HG03175 (cell line): ENCODE results near the gene IP6K1.
A peak's percentile ranks its signal among the peaks of the same experiment; 100 is the strongest.
"Not testable (repeated sequence)": the region's sequence is repeated elsewhere in the genome, so short reads cannot be mapped to it uniquely, and the experiment has no call there.

Experiments
- ATAC-seq: cut with Tn5 transposase; IDR thresholded peaks from one replicate; pipeline ENCODE4 v1.9.1; 2021; ENCODE audit warnings: mild to moderate bottlenecking, moderate library complexity; ENCODE audit not compliant: unreplicated experiment

The IP6K1 gene

DNA sequence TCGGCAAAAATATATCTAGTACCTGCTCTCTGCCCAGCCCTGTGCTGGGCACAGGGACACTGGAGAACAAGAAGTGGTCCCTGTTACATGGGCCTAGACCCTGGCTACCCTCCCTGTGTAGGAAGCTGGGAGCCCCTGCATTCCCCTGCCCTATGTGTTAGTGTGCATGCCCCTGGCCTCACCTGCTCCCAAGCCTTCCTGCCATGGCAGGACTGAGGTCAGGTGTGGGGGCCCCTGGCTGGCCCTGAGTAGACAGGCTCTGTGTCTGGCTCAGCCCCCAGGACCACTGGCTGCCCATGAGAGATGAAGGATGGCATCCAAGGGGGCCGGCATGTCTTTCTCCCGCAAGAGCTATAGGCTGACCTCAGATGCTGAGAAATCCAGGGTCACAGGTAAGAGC, 95.5 kb downstream of the IP6K1 start:
- ATAC-seq, result not testable (repeated sequence)

DNA sequence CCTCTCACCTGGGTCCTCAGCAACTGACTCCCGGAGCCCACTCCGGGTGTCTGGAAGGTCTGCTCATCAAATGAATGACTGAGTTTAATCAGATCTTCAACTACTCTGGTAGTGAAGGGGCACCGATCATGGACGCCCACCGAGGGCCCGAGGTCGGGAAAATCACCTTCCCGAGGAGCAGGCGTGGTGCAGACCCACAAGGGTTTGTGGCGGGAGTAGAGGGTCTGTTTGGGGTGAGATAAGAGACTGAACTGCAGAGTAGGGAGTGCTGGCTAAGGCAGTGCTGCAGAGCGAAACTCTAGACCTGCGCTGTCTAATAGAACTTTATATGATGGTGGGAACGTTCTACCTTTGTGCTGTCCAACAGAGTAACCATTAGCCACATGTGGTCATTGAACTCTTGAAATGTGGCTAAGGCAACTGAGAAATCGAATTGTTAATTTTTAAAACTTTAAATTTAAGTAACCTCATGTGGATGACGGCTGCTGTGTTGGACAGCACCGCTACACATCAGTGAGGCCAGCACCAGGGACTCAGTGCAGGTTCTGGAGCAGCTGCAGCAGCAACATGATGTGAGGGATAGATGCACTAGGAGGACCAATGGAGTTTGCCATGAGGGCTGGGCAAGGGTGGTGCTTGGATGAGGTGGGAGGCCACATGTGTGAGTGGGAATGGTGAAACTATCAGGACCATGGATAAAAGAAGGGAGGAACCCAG, 96.3 kb downstream of the IP6K1 start:
- ATAC-seq, result not testable (repeated sequence)

DNA sequence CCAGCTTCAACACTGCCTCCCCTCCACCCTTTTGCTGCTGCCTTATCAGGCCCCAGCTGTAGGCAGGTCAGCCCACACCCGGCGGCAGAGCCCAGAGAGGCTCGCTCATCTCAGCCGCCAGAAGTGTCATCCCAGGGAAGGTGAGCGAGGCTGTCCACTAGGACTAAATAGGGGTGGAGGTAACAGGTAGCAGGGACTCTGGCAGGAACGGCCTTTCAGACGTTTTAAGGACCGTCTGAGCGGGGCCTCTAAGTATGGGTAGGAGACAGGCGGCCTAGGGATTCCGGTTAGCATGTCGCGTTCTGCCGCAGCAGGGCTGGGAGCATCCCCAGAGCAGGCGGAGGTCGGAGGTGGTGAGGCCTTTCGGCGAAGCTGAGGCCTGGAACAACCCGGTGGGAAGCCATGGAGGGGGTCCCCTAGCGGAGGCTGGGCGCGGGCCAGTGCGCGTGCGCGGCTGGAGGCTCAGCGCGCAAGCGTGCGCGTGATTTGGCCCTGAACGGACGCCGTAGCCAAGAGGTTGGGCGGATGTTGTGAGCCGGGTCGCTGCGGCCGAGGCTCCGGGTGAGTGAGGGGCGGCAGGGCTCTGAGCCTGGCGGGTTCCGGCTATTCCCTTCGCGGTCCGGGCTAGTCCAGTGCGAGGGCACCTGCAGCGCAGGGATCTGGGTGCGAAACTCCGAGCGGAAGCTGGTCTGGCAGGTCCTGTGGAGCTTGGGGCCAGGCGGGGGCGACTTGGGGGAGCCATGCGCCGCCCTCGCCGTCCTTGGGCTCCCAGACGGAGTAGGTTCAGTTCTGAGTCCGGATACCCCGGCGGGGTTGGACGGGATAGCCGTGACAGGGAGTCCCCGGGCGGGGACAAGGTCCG, 97.1 kb downstream of the IP6K1 start, which contains the start of the genes MST1 and RNF123:
Gene MST1, minus strand, starts transcription at position 429 of the 862 bp plus-strand sequence. CDS start 783 bp downstream, outside the sequence.
Gene RNF123, plus strand, starts transcription at position 512 of the 862 bp plus-strand sequence. CDS start 1,609 bp downstream, outside the sequence.
- ATAC-seq, result peak; percentile 68

DNA sequence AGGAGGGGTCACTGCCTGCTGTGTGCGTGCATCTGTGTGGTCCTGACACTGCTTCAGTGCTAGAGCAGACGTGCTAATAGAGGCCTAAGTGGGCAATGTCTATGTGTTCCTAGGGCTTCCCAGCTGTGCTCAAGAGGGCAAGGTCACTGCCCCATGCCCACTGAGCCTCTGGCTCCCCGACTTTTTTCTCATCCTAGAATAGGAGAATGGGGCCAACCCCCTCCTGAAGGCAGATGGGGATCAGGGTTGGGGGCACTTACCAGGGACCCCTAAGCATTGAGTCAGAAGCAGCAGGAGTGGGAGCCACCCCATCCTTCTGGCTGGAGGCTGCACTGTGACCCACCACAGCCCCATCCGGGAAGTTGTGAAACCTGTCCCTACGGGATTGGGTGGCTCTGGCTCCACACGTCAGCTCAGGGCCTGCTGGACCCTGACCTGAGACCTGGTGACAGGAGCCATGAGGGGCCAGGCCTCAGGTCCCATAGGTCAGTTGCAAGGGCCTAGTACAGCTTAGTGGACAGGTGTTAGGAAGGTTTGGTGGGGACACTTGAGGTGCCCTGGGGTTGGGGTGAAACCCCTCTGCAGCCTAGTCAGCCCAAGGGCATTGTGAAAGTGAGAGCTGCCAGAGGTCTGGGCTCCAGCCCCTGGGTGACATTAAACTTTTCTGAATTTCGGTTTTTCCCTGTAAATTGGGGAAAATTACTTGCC, 97.8 kb downstream of the IP6K1 start:
- ATAC-seq, result not testable (repeated sequence)

DNA sequence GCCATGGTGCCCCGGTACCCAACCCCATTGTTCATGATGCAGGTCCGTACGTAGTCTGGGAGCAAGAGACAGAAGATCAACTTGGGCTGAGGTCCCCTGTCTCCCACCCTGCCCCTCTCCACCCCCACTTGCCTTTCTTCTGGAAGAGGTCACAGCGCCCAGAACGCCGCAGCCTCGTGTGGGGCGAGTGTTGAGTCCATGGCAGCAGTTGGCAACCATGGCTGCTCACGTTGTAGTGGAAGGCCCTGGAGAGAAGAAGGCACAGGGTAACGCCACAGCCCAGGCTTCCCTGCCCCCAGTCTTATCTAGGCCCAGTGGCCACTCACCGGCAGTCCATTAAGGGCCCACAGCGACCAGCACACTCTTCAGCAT, 98.9 kb downstream of the IP6K1 start:
- not testable (repeated sequence) for ATAC-seq

DNA sequence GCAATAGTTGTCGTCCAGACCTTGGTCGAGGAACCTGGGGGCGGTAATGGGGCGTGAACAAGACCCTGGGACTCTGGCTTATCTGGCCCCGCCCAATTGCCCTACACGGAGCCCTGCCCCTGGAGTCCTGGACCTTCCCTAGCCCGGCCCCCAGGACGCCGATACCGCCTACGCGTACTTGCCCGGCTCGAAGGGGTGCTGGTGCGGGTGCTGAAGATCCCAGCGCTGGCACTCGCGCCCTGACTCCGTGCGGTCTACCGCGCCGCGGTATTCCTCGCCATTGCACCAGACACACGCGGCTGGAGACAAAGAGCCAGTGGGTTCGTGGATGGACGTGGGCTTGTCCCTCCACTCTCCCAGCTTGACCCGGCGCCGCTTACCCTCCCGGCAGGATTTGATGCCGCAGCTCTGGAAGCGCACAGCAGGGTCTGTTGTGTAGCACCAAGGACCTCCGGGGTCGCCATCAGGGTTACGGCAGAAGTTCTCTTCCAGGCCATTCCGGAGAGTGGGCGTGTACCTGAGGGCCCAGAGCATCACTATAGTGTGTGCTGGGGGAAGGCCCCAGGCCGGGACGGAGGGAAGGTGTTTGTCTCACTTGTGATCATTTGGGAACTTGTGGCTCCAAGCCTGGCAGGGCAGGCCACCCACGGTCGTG, 99.4 kb downstream of the IP6K1 start:
- not testable (repeated sequence) for ATAC-seq

DNA sequence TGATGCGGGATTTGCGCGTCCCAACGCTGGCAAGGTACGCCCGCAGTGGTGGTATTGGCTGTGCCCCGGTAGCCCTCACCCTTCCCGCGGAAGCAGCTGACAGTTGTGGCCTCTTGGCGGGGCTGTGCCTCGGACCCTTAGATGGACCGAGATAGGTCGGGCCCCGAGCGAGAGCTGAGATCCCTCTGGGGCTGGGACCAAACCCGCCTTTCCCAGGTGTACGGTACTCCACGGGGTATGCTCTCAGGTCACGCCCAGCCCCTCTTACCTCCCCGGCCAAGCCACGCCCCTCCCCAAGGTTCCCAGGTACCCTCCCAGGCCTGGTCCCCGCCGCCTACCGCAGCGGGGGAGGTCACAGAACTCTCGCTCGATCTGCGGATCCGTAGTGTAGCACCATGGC, 100.0 kb downstream of the IP6K1 start:
- not testable (repeated sequence) for ATAC-seq

DNA sequence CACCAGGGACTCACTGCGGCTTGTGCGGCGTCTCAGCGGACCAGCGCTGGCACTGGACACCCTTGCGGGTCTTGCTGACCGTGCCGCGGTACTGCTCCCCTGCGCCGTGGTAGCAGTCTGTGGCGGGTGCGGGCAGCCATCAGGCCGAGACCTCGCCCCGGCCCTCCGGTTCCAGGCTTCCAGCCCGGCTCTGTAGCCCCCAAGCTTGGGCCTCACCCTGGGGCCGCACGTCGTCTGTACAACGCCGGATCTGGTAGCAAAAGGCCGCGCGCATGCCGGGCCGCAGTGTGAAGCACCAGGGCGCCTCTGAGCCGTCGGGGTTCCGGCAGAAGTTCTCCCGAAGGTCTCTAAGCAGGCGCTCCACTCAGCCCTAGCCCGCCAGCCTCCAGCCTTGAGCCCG, 100.5 kb downstream of the IP6K1 start:
- ATAC-seq, result not testable (repeated sequence)

DNA sequence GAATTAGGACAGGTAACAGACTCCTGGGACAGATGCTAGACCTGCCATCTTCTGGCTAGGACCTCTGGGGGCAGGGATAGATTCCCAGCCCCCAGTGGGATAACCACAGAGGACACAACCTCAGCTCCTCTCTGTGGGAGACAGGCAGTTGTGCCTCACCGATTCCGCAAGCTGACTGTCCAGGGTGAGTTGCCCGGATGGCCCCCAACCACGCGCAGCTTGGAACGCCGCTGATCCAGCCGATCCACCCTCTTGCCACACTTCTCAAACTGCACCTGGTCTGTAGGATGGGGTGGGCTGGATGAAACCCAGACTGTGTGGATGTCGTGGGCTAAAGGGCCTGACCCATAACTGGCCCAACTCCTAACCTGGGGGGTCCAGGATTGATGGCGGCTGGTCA, 101.2 kb downstream of the IP6K1 start:
- ATAC-seq, result not testable (repeated sequence)

DNA sequence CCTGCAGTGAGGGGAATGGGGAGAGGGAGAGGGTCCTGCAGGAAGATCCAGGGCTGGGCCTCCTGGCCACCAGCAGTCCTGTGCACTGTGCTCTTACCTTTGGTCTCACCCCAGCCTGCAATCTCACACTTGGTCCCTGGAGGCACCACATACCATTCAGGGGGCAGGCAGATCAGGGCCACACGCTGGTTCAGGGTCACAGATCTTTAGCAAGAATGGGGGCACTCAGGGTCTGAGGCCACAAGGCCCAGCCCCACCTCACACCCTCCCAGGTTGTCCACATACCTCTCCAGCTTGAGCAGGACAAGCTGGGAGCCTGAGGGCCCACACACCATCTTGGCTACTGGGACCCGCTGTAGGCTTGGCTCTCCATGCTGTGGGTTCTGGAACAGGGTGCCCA, 101.9 kb downstream of the IP6K1 start:
- not testable (repeated sequence) for ATAC-seq

DNA sequence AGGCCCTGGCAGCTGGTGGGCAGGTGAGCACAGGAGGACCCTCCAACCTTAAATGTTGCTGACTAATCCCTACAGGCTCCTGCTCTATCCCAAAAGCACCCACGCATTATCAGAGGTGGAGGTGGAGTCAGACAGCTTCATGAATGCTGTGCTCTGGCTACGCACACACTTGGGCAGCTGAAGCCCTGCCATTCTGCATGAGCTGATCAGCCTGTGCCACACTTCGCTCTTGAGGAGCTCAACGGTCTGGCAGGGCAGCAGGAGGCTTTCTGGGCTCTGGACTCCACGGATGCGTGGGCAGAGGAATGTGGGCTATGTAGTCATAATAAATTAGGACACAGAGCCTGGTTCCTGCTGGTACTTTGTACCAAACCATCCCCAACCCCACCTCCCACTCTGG, 103.2 kb downstream of the IP6K1 start:
- no peak for ATAC-seq

DNA sequence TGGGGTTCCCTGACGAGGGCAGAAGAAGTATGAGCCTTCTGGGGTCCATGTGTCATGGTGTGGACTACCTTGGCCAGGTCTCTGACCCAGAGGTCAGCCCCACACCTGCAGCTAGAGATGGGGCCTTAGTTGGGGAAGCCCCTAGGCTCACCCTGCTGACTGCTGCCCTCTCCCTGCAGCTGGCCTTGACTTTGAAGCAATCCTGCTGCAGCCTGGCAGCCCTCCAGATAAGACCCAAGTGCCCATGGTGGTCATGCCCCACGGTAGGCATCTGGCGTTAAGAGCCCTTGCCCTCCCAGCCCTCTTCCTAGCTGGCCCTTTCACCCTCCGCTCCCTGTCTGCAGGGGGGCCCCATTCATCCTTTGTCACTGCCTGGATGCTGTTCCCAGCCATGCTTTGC, 104.8 kb downstream of the IP6K1 start:
- ATAC-seq, result no peak

DNA sequence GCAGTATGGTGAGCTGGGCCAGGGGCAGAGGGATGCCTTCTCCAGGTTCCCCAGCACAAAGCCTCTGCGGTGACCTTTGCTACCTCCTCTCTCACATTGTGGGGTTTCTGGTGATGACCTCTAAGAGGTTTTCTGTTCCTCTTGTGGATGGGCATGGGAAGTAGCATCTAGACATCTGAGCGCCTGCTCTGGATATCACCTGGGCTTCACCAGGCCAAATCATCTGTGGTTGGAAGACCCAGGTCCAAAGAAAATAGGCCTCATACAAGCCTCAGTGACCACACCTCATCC, 105.2 kb downstream of the IP6K1 start:
- no peak for ATAC-seq

DNA sequence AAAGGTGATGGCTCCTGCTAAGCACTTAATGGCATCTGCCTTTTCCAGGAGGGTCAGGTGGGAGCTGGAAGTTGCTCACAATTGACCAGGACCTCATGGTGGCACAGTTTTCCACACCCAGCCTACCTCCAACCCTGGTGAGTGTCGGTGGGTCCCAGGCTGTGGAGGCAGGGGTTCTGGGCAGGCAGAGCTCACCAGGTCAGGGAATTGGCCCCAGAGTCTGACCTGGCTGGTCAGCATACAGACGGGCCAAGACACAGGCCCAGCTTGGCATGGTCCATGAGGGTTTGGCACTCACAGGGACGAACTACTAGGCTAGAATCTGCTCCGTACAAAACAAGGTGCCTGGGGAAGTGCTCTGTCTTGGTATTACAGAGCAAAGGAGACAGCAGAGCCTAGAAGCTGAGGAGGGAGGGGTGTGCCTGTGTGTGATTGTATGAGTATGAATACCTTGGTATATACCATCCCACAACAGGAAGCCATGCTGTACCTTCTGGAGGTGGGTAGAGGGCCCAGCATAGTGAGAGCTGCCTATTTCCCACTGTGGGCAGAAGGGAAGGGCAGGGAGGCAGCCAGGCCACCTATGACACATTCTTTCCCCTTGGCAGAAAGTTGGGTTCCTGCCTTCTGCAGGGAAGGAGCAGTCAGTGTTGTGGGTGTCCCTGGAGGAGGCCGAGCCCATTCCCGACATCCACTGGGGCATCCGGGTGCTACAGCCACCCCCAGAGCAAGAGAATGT, 105.7 kb downstream of the IP6K1 start:
- ATAC-seq, result no peak

DNA sequence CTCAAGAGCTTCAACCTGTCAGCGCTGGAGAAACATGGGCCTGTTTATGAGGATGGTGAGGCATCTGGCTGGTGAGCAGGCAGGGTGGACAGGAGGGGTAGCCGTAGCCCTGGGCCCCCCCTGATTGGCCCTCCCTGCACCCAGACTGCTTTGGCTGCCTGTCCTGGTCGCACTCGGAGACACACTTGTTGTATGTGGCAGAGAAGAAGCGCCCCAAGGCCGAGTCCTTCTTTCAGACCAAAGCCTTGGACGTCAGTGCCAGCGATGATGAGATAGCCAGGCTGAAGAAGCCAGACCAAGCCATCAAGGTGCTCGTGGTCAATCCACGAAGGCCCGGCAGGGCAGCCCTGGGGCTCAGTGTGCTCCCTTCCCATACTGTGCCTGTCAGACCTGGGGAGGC, 110.4 kb downstream of the IP6K1 start:
- no peak for ATAC-seq

DNA sequence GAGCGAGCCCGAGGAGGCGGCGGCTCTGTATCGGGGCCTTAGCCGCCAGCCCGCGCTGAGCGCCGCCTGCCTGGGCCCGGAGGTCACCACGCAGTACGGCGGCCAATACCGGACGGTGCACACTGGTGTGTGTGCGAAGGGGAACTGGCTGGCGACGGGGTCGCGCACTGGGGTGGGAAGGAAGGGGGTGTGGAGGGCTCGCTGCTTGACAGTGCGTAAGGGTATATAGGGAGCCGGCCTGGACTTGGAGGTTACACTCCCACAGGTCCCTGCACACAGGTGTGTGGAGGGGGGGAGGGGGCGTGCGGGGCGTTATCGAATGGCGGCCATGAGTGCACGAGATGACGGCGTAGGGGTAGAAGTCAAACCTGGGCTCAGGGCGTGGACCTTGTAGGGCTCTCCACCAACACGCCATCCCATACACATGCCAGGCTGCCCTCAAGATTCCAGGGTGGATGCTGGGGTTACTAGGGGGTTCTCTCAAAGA, 111.8 kb downstream of the IP6K1 start:
- peak; percentile 25 for ATAC-seq
